Ishikawa (cell line): ENCODE data around the gene CRTAC1.

Experiments used
- EGR1 ChIP-seq: IDR thresholded peaks from 2 replicates; pipeline ENCODE4 v1.6.1; 2012
- EP300 ChIP-seq: IDR thresholded peaks from 2 replicates; pipeline ENCODE4 v1.6.1; 2012; ENCODE audit warnings: borderline replicate concordance
- FOXM1 ChIP-seq: IDR thresholded peaks from 2 replicates; pipeline ENCODE4 v1.6.1; 2012; ENCODE audit warnings: low read depth, borderline replicate concordance
- MAX ChIP-seq: IDR thresholded peaks from 2 replicates; pipeline ENCODE4 v1.6.1; 2012
- RAD21 ChIP-seq: IDR thresholded peaks from 2 replicates; pipeline ENCODE4 v1.6.1; 2012; ENCODE audit warnings: low read depth
- REST ChIP-seq: IDR thresholded peaks from 2 replicates; pipeline ENCODE4 v1.6.1; 2012; ENCODE audit warnings: low read depth, mild to moderate bottlenecking
- TAF1 ChIP-seq: IDR thresholded peaks from 2 replicates; pipeline ENCODE4 v1.6.1; 2012; ENCODE audit warnings: low read depth, mild to moderate bottlenecking
- USF1 ChIP-seq: IDR thresholded peaks from 2 replicates; pipeline ENCODE4 v1.6.1; 2012
- YY1 ChIP-seq: IDR thresholded peaks from 2 replicates; pipeline ENCODE4 v1.6.1; 2012; ENCODE audit warnings: low read depth

- TF ChIP-seq EGR1 (no peak), REST (no peak), TAF1 (no peak), EP300 (peak; percentile 57; the same call in 1 of the 2 replicates), YY1 (peak; percentile 65), MAX (peak; percentile 93), USF1 (no peak), FOXM1 (no peak), RAD21 (peak; percentile 99)
Measured at GRCh38 chr10:97869091-97870042, 161.1 kb downstream of the CRTAC1 start.
